SKM-1 treated with dmso at 0.1 percent for 144 hours (cell line): Measurements from ENCODE around the gene ATP5PD.
"Not testable (repeated sequence)": the region's sequence is repeated elsewhere in the genome, so short reads cannot be mapped to it uniquely, and the experiment has no call there.

Experiments used
- DNase-seq: peaks from one replicate; lab custom pipeline; 2025; ENCODE audit not compliant: unreplicated experiment; lab: John Stamatoyannopoulos, UW

The ATP5PD gene

DNA sequence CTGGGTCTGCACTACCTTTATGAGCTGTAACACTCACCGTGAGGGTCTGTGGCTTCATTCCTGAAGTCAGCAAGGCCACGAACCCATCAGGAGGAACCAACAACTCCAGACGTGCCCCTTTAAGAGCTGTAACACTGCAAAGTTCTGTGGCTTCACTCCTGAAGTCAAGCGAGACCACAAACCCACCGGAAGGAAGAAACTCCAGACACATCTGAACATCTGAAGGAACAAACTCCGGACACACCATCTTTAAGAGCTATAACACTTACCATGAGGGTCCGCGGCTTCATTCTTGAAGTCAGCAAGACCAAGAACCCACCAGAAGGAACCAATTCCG, 21.4 kb downstream of the ATP5PD start:
- DNase-seq = not testable (repeated sequence)

GRCh38 chr17:75024686-75025397, 21.9 kb downstream of the ATP5PD start:
- no peak for DNase-seq

- DNase-seq = no peak
Observed at GRCh38 chr17:75020331-75021110, 26.2 kb downstream of the ATP5PD start.

- DNase-seq = no peak
Observed at GRCh38 chr17:75019710-75020109, 27.1 kb downstream of the ATP5PD start.

DNA sequence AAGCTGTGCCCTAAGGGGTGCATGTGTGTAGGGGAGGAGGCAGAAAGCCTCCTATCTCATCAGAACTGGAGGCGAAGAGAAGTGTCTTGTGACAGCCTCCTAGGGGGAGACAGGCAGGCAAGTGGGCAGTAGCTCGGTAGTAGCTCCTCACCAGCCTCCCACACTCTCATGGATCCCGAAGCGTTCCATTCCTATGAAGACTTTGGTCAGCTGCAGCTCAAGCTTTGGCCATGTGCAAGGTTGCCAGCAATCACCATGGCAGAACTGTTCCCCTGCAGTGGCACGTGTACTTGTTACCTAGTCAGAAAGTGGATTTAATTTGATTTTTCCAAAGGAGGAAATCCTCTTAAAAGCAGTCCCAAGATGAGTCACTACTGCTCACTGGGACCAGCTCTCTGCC, 27.6 kb downstream of the ATP5PD start:
- no peak for DNase-seq

GRCh38 chr17:75013092-75013559, 33.6 kb downstream of the ATP5PD start:
- no peak for DNase-seq

DNA sequence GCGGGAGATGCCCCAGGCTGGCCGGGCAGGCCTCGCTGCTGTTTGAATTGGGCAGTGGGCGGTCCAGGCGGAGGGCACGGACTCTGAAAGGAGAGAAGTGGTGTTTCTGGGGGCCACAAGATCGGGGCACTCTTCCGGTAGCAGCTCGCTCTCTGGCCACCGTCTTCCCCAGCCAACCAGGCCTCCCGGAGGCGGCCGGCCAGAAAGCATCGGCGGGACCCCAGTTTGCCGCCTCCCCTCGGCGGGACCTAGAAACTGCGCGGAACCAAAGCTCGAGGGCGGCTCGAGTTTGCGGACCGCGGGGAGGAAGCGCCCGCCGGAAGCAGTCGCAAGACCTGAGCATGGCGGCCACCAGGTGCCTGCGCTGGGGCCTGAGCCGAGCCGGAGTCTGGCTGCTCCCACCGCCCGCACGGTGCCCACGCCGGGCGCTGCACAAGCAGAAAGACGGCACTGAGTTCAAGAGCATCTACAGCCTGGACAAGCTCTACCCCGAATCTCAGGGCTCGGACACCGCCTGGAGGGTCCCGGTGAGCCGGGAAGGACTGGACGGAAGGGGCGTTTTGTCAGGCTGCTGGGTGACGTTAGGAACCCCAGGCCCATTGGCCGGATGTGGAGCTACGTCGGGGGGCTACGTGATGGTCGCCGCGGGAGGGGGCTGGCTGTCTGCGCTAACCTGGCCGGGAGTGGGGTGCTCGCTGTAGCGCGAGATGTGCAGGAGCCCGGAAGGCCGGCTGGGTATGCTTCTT, 34.2 kb downstream of the ATP5PD start, which contains the start of gene MRPL58:
Gene MRPL58 (plus strand): TSS at position 325 of the 746 bp plus-strand sequence. CDS start 17 bp downstream, at position 342.
- DNase-seq = peak; percentile 85

DNA sequence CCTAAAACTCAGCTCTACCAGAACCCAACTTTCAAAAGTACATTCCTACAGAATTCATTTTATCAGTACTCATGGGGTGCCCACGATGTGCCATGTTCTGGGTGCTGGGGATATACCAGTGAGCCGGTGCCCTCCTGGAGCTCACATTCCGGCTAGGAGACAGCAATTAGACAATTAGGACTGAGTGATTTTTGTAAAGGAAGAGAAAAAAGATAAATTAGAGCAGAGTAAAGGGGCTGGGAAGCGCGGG, 34.7 kb downstream of the ATP5PD start:
- DNase-seq = no peak

GRCh38 chr17:75011401-75012095, 35.2 kb downstream of the ATP5PD start:
- no peak for DNase-seq

DNA sequence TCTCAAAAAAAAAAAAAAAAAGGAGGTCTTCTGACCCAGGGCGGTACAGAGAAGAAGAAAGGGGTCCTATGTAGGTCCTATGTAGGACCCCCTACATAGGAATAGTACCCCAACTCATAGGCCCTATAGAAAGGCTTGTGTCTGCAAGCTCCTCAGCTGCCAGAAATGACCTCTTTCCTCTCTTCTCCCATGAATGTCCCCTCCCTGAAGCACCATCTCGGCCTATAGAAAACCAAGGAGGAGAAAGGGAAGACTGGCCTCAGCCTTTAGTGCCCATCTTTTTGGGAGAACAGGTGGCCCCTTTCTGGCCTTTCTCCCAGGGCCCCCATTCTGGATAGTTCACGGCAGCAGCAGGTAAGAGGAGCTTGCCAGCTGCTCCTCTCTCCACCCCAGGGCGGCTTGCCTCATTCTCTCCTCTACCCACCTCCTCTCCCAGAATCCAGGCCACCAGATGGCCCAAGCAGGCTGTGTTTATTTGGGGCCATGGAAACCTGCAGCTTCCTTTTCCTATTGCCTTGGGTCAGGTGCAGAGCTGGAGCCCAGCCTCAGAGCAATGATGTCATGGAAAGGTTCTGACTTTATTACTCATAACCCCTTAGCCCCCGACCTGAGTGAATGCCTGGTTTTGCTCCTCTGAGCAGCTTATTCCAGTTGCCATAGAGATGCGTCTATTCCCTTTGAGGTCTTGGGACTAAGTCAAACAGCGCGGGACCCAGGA, 35.9 kb downstream of the ATP5PD start:
- DNase-seq = no peak

DNA sequence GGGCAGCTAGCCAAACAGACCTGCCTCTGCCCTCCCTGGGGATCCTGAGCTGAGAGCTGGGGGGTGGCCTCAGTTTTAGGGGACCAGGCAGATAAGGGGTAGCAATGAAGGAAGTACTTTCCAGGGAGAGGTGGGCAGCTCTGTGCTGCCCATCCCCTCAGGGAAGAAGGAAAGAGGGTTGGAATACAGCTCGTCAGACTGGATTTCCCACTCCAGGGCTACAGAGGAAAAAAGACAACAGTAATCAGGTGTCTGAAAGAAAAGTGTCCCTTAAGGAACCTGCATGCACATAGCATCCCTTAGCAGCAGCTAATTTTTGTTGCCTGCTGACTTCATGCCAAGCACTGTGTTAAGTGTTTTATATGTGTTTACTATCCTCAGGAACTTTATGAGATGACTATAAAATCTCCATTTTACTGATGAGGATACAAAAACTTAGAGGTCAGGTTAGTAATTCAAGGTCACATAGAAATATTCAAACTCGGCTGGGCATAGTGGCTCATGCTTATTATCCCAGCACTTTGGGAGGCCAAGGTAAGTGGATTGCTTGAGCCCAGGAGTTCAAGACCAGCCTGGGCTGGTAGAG, 37.5 kb downstream of the ATP5PD start:
- DNase-seq = no peak

- DNase-seq = no peak
Observed at GRCh38 chr17:75008373-75008772, 38.4 kb downstream of the ATP5PD start.

DNA sequence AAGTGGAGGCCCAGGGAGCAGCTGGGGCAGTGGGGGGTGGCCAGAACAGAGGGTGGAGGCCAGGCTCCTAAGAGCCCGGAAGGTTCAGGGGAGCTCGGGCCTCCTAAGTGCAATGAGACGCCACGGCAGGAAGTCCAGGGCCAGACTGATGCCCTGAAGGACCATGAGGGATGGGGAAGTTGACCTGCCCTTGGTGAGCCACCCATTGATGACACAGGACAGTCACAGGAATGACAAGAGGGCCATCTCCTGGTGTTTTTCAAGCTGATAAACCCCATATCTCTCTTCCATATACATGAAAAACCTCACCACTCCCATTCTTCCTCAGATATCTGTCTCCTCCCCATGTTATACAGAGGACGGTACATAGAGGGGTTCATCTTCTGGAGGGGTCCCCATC, 40.1 kb downstream of the ATP5PD start:
- no peak for DNase-seq

DNA sequence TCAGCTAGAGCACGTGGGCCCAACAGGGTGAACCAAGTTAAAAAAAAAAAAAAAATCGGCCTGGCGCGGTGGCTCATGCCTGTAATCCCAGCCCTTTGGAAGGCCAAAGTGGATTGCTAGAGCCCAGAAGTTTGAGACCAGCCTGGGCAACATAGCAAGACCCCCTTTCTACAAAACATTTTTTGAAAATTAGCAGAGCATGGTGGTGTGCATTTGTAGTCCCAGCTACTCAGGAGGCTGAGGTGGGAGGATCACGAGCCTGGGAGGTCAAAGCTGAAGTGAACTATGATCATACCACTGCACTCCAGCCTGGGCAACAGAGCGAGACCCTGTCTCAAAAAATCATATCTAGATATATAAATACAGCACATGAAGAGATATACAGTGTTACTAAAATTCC, 40.7 kb downstream of the ATP5PD start:
- not testable (repeated sequence) for DNase-seq

DNA sequence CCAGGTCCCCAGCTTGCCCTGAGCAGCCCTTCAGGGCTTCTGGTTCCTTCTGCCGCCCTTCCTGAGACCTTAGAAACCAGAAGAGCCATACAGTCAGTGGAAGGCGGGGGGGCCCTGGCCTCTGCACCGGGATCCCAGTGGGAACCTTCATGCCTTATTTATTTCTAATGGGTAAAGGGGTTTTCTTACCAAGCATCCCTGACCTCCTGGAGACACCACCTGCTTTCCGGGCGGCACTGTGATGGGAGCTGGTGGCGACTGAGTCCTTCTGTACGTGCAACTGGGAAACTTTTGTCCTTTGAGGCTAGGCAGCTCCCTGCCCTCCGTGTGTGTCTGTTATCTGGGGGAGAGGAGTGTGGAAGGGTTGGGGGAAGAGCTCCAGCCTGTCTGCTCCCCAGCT, 41.5 kb downstream of the ATP5PD start:
- DNase-seq = no peak

GRCh38 chr17:75004371-75004770, 42.4 kb downstream of the ATP5PD start:
- no peak for DNase-seq

GRCh38 chr17:75003957-75004355, 42.8 kb downstream of the ATP5PD start:
- DNase-seq = no peak

DNA sequence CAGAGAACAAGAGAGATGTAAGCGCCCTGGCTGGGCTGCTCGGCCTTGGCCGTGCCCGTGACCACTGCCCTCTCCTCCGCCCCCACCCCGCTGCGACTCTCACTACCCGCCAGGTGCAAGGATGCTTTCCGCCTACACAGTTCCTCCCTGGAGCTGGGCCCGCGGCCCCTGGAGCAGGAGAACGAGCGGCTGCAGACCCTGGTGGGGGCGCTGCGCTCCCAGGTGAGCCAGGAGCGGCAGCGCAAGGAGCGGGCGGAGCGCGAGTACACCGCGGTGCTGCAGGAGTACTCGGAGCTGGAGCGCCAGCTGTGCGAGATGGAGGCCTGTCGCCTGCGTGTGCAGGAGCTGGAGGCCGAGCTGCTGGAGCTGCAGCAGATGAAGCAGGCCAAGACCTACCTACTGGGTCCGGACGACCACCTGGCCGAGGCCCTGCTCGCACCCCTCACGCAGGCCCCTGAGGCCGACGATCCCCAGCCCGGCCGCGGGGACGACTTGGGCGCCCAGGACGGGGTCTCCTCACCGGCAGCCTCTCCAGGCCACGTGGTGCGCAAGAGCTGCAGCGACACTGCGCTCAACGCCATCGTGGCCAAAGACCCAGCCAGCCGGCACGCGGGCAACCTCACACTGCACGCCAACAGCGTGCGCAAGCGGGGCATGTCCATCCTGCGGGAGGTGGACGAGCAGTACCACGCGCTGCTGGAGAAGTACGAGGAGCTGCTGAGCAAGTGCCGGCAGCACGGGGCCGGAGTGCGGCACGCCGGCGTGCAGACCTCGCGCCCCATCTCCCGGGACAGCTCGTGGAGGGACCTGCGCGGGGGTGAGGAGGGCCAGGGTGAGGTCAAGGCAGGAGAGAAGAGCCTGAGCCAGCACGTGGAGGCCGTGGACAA, 43.5 kb downstream of the ATP5PD start:
- no peak for DNase-seq
